Gastrocnemius medialis (tissue), 4 donors: ENCODE results near the gene PIK3CD.

Experiments
- CTCF ChIP-seq, 5 experiments: fragments of 450-650 bp in 3 of 5; fragments of 200-600 bp in 2 of 5; sonication (generic) in 2 of 5; IDR thresholded peaks in 4 of 5; conservative IDR thresholded peaks in 1 of 5; 1 replicate in 4 of 5; 2 replicates in 1 of 5; pipeline ENCODE4 v1.5.1; 2016 to 2019; ENCODE audit warnings: antibody characterized with exemption in 5 of 5, mild to moderate bottlenecking in 3 of 5, moderate library complexity in 3 of 5
- POLR2A ChIP-seq, 2 donors: fragments of 450-650 bp; IDR thresholded peaks; one replicate each; pipeline ENCODE4 v1.6.1; 2017; ENCODE audit warnings: antibody characterized with exemption in 2 of 2, mild to moderate bottlenecking in 2 of 2, moderate library complexity in 2 of 2

GRCh38 chr1:9696793-9697192 lies 45.3 kb downstream of the PIK3CD start:
- TF ChIP-seq CTCF (IDR thresholded peaks at IDR 0.05 in 4 of 5, conservative IDR thresholded peaks at IDR 0.05 in 1 of 5), result no peak
- no peak for TF ChIP-seq POLR2A (IDR thresholded peaks at IDR 0.05)
